NCI-H345 (cell line): Measurements from ENCODE around the gene NEMP1.

Experiments used
- DNase-seq: peaks from one replicate; lab custom pipeline; 2025; lab: John Stamatoyannopoulos, UW

NEMP1 gene

GRCh38 chr12:57106021-57106708, 27.6 kb upstream of the NEMP1 start:
- DNase-seq: no peak

DNA sequence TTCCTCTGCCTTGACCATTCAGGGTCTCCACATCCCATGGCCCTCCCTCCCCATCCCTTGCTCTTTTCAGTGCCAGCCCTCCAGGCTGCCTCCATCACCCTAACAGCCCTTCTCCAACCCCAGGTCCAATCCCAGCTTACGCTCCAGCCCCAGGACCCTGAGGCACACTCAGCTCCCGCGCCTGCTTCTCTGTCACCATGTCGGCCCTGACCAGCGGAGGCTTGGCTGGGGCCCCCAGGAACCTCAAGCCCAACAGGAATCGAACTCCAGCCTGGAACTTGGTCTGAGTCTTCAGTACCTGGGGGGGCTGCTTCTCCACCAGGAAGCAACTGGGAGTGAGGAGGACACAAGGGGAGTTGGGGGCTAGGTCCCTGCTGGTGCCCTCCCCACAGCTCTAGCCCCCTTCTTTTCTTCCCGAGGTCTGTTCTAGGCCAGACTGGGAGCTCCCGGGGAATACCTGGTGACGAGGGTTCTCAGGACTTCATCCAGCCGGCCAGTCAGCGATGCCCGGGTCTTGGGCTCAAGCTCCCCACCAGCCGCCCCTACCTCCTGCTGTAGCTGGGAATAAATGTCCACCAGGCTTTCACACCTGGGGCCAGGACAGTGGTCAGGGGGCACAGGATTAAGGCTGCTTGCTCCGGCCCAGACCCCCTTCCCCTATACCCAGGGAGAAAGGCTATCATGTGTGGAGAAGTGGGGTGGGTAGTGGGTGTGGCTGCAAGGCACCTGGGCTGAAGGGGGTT, 26.6 kb upstream of the NEMP1 start:
- DNase-seq: no peak

DNA sequence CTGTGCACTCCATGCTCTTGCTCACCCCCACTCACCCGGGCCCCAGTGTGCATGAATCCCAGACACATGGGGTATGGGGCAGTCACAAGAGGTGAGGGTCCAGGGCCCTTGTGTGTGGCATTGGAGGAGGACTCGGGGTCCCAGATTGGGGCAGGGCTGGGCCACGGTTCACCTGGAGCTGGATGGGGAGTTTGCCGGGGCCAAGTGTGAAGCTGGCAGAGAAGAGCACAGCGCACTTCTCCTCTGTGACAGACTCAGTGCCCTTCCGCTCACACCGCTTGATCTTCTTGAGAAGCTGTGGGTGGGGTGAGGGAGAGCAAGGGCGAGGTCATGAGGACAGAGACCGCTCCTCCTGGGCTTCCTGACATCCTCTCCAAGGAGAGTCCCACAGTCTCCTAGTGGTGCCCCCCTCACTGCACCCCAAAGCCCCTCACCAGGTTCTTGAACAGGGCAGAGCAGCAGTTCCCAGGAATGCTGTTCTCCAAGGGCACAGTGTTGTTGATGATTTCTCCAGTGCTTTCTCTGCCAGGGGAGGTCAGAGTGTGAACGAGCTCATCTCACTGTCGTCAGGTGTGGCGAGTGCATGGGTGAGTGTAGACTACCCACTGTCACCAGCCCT, 25.8 kb upstream of the NEMP1 start:
- DNase-seq: no peak

DNA sequence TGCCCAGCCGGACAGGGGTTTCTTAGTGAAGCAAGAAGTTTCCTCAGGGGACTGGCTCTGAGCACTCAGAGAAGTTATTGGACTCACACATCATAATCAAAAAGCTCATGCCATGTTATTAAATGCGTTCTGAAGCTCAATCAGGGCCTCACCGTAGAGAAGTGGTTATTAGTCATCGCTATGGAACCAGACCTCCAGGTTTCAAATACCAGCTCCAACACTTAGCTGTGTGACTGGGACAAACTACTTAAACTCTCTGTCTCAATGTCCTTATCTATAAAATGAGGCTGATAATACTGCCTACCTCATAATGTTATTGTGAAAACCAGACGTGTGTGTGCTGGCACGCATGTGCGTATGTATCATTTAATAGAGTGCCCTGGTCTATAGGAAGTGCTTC, 25.3 kb upstream of the NEMP1 start:
- DNase-seq: no peak

- no peak for DNase-seq
These were observed 23.5 kb upstream of the NEMP1 start for GRCh38 chr12:57101892-57102695.

DNA sequence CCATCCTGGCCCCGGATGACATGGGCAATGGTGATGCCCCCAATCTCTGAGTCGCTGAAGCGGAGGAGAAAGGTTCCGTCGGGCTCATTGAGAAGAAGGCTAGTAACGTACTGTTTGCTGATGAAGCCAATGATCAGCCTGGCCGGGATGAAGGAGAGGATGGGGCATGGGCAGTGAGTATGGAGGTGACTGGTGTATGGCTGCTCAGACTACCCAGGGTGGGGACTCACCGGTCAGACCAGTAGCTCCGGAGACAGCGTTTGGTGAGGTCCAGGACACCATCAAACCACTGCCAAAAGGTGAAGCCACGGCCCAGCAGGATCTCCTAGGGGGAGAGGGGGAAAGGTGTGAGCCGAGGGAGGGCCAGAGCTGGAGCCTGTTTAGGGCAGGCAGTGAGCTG, 21.2 kb upstream of the NEMP1 start:
- DNase-seq: no peak

DNA sequence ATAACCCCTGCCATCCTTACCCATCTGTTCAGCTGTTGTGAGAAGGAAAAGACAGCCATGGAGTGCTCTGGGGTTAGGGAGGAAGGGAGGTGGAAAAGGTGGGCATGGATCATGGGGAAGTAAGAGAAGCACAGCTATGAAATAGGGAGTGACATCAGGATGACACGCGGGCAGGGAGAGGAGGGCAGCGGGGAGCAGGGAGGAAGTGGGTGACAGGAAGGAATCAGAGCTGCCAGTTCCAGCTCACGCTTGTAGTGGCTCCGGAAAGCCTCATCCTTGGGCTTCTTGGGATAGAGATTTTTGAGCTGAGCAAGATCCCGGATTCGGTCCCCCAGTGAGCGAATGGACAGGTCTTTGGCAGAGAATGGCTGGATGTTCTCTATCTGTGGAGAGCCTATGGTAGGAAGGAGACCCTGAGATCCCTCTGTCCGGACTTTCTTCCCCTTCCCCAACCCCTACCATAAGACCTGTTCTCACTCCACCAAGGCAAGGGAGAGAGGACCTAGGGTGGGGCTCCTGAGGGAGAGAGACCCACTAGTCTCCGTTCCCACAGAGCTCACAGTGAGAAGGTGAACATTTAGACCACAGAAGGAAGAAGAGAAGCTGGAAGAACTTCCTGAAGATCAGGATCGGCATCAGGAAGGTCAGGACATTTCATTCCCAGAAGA, 20.6 kb upstream of the NEMP1 start:
- no peak for DNase-seq

- no peak for DNase-seq
These were observed 20.0 kb upstream of the NEMP1 start for GRCh38 chr12:57098546-57098945.

DNA sequence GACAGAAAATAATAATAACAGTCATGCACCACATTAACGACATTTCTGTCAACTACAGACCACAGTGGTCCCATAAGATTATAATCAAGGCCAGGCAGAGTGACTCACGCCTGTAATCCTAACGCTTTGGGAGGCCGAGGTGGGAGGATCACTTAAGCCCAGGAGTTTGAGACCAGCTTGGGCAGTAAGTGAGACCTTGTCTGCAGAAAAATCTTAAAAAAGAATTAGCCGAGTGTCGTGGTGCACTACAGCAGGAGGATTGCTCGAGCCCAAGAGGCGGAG, 18.9 kb upstream of the NEMP1 start:
- no peak for DNase-seq

- DNase-seq: no peak
These were observed 18.4 kb upstream of the NEMP1 start for GRCh38 chr12:57096748-57097553.

- peak; percentile 36 for DNase-seq
These were observed 17.5 kb upstream of the NEMP1 start for GRCh38 chr12:57096099-57096572.

GRCh38 chr12:57095440-57095839, 16.8 kb upstream of the NEMP1 start:
- no peak for DNase-seq

DNA sequence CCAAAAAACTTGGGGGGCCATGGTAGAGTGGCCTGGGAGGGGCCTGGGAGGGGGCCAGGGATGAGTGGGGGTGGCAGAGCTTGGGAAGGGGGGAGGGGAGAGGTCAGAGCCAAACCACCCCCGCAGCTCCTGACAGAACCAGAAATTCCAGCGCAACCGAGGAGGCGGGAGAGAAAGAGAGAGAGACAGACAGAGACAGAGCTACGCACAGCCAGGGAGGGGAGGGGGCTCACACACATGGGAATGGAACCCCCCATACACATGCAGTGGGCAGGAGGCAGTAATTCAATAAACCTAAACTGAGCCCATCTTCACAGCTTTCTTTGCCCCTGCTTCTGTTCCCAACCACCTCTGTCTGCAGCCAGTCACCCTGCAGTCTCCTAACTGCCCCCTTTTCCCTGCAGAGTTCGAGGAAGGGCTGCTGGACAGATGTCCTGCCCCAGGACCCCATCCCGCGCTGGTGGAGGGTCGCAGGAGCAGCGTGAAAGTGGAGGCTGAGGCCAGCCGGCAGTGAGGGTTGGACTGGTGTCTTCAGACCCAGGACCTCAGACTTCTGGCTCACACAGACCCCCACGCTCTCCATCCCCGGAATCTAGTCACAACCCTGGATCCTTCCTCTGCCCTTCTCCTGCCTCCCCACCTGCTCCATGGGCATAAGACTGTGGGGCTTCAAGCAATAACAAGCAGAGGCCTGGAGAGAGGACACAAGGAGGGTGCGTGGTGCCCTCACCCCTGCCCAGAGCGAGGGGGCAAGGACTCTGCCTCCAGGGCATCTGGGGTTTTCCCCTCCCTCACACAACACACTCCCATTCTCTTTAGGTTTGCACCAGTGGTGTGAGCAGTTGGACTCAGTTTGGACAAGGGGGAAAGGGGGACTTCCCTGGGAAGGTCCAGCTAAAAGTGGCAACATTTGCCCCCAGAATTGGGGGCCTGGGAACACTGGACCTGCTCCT, 15.9 kb upstream of the NEMP1 start:
- no peak for DNase-seq

GRCh38 chr12:57093415-57094207, 15.0 kb upstream of the NEMP1 start:
- no peak for DNase-seq

- no peak for DNase-seq
These were observed 14.4 kb upstream of the NEMP1 start for GRCh38 chr12:57092876-57093414.

- no peak for DNase-seq
These were observed 13.9 kb upstream of the NEMP1 start for GRCh38 chr12:57092529-57092862.

GRCh38 chr12:57091638-57092528, 13.3 kb upstream of the NEMP1 start:
- DNase-seq: no peak
